NCI-H526 (cell line): Measurements from ENCODE around the gene FOSL1.

Source experiments
- DNase-seq, 2 experiments: peaks; one replicate each; lab custom pipeline; 2025; lab: John Stamatoyannopoulos, UW

The FOSL1 gene

DNA sequence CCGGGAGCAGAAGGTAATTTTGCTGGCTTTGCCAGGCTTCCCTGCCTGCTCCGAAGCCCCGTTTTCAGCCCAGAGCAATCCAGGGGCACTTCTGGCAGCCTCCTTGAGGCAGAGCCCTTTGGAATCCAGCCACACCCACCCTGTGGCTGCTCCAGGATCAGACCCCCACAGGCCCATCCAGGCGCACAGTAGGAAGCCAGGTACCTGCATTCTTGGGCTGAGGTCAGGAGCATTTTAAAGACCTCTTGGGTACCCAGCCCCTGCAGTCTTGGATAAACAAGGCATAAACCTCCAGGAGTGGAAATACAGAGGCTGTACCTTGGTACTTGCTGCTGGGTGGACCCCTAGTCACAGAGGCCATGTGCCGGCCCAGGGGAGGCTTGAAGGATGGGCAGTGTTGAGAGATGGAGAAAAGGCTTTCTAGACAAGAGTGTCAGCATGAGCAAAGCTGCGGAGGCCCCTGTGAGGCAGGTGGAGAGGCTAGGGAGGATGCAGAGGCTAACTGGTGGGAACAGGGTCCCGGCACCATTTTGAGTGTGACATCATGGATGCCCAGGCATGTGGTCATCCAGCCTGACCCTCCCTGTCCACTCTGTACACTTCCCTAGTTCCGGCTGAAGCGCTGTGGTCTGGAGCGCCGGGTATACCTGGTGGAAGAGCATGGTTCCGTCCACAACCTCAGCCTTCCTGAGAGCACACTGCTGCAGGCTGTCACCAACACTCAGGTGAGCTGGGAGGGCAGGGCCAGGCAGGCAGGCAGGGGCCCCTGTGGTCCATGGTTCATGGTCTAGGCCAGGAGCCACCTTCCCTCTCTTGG lies 36.1 kb downstream of the FOSL1 start:
- no peak for DNase-seq

DNA sequence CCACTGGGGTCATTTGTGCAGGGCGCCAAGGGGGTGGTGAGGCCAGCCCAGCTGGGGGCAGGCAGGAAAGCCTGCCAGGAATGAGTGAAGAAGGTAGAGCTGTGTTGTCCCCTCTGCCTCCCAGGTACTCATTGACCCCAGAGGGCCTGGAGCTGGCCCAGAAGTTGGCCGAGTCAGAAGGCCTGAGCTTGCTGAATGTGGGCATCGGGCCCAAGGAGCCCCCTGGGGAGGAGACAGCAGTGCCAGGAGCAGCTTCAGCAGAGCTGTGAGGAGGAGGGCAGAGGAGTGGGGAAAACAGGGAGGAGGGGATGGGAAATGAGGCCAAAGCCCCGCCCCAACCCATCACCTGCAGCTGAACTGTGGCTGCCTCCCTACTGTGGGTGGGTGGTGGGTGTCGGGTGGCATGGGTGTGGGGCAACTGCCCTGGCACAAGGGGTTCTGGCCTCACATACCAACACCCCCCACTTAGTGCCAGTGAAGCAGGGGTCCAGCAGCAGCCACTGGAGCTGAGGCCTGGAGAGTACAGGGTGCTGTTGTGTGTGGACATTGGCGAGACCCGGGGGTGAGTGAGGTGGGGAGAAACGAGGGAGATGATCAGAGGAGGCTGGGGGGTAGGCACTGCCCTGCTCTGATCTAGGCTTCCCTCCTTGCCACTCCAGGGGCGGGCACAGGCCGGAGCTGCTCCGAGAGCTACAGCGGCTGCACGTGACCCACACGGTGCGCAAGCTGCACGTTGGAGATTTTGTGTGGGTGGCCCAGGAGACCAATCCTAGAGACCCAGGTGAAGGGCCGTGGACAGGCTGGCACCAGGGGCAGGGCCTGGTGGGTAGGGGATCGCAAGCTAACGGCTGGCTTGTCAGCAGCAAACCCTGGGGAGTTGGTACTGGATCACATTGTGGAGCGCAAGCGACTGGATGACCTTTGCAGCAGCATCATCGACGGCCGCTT lies 37.0 kb downstream of the FOSL1 start:
- DNase-seq: no peak

DNA sequence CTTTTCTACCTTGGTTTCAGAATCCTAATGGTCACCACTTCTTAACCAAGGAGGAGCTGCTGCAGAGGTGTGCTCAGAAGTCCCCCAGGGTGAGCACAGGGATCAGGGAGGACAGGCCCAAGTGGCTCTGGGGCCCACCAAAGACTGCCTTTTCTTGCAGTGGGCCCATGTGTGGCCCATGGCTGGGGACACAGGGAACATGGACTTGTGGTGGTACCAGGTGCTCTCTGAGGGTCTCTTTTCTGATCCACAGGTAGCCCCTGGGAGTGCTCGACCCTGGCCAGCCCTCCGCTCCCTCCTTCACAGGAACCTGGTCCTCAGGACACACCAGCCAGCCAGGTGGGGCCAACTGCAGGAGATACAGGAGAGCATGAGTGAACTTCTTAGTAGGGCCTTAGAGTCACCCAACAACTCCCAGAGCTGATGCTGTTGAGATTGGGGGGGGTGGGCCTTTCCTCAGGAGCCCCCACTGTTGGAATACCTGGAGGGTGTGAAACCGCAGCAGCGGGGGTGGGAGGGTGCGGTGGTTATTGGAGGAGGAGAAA lies 37.9 kb downstream of the FOSL1 start:
- no peak for DNase-seq

DNA sequence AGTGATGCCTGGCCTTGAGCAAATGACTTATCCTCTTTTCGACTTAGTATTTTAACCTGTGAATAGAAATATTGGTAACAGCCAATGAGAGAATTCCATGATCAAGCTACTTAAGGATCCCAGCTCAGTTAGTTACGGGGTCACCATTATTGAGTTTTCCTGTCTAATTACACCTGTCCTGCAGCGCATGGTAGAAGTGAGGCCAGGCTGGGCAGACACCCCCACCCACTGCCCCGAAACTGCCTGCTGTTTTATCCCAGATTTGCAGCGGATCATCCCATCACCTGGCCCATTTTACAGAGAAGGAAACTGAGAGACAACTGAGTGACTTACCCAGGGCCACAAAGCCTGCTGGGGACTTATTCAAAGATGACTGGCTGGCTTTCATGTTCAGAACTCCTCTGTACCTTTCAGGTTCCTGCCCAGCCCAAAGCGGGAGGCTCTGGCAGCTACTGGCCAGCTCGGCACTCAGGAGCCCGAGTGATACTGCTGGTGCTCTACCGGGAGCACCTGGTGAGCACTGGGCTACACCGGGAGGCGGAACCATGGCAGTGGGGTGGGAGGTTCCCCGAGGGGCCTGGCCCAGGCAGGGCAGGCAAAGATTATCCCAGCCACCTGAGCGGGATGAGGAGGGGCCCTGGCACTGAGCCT lies 38.5 kb downstream of the FOSL1 start:
- DNase-seq: no peak

DNA sequence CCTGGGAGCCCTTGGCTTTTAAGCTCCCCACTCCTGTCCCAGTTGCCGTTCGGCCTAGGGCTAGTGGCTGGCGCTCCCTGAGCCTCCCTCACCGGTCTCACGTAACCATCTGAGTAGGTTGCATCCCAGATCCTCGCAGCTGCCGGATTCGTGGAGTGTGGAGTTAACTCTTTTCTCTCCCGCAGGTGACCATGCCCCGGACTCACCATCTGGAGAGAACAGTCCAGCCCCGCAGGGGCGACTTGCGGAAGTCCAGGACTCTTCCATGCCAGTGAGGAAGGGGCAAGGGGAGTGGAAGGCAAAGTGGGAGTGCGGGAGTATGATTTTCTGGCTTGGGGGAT lies 39.1 kb downstream of the FOSL1 start:
- peak in 1 of 2 experiments; percentile 62 for DNase-seq

DNA sequence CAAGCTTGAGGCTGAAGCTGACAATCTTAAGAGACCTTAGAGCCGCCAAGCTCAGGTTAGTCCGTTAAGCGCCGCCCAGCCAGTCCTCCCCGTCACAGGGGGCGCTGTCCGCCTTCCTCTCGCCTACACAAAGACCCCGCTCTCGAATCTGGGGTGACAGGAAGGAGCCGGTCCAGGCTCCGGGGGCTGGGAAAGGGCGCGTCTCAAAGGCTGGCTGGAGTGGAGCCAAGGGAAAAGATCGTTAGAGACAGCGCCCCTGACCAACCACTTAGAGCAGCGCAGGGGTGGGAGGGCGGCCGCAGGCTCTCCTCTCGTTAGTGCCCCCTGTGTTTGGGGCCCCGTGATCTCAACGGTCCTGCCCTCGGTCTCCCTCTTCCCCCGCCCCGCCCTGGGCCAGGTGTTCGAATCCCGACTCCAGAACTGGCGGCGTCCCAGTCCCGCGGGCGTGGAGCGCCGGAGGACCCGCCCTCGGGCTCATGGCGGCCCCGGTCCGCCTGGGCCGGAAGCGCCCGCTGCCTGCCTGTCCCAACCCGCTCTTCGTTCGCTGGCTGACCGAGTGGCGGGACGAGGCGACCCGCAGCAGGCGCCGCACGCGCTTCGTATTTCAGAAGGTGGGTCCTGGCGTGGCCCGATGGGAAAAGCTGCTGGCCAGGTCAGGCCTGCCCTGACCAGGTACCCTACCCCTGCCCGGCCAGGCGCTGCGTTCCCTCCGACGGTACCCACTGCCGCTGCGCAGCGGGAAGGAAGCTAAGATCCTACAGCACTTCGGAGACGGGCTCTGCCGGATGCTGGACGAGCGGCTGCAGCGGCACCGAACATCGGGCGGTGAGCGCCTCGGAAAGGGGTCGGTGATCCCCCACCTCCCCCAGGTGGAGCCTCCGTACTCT lies 39.7 kb downstream of the FOSL1 start, which contains the start of gene MUS81:
Gene MUS81, plus strand, starts transcription at position 156 of the 887 bp plus-strand sequence. Its CDS starts 321 bp downstream, at position 477.
- DNase-seq: peak; percentile 94 to 98

DNA sequence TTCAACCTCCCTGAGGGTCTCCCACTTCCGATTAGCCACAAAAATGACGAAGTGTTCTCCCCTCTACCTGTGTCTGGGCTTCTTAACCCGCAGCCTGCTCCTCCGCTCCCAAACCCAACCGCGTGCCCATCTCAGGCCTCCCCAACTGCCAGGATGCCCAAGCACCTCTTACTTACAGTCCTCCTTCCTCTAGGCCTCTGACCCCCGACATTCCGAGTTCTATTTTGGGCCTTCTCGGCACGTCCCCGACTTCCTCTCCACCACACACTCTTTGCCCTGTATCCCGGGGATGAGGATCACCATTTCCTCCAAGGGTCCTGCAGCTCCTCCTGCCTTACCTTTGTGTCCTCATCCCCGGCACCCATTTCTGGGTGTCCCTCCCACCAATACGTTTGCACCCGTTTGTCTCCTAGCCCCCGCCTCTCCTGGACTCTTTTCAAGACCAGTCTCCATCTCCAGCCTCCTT lies 40.3 kb downstream of the FOSL1 start:
- DNase-seq: no peak

DNA sequence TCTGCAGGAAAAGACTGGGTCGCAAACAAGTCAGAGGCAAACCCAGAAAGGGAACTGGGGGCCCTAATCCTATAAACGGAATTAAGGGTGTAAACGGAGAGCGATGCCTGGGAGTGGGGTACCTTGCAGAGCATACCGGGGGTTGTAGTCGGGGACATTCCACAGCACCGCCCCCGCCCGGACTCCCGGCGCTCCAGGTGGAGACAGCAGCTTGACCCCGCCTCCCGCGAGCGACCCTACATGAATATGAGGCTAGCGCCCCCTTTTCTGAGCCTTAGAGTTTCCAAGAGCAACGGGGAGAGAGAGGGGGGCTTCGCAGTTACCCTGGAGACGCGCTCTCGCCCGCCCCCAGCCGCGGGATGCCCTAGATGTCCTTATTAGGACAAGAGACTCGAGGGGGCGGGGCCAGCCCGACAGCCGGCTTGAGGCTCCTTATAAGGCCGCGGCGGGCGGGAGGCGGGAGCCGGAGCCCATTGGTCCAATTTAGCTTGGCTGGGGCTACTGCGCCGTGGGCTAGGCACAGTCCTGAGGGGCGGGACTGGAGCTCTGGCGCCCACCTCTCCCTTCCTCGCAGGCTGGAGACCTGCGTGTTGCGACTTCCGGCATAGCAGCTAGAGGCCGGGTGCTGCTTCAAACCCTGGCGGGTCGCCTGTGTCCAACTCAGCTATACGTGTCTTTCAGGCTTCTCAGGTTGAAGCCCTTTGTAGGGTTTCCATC lies 40.9 kb downstream of the FOSL1 start:
- DNase-seq: peak; percentile 97 to 100

DNA sequence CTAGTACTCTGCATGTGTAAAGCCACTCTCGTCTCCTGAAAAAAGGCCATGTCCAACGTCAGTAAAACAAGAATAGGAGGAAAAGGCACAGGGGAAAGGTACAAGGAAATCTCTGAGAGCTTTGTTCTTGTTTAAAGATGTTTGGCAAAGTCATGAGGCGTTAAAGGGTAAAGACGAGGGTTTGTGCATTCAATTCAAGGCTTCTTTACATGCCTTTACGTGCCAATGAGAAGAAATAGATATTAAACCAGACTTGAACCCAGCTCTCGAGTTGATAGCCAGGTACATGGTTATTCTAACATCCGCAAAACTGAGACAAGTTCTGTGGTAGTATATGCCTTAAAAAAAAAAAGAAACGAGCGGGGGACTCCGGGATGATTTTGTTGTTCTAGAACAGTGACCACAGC lies 41.5 kb downstream of the FOSL1 start:
- peak in 1 of 2 experiments; percentile 70 for DNase-seq

DNA sequence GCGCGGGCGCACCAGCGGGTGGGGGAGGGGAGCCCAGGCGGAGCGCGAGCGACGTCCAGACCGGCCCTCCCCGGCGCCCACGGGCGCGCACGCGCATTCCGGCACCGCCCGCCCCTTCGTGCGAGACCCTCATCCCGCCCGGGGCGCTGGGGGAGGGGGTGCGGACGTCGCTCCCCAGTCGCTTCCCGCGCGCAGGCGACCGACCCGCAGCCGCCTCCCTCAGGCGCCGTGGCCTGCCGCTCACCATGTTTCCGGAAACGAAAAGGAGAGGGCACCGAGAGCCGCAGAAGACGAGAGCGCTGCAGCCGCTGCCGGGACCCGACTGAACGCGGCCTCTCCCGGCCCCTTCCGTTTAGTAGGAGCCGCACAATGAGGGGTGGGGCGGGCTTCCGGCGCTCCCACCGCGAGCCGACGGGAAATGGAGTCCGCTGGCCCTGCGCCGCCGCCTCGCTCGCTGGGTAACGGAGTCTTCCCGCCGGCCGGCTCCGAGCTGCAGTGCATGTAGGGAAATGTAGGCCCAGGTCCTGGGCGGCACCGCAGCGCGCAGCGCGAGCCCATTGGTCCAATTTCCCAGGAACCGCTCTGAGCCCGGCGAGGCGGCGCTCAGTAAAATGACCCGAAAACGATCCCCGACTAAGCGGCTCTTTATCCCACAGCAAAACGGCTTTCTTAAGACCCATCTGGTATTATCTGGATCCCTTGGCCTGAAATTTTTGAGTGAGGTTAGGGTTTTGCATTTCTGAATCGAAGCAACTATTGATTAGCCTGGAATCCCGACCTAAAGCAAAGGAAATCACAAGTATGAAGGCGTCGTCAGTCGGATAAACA lies 42.1 kb downstream of the FOSL1 start, which contains the start of gene CFL1:
Gene CFL1, minus strand, starts transcription at position 328 of the 828 bp plus-strand sequence. Its CDS starts 81 bp downstream, at position 247.
- peak; percentile 95 to 99 for DNase-seq

DNA sequence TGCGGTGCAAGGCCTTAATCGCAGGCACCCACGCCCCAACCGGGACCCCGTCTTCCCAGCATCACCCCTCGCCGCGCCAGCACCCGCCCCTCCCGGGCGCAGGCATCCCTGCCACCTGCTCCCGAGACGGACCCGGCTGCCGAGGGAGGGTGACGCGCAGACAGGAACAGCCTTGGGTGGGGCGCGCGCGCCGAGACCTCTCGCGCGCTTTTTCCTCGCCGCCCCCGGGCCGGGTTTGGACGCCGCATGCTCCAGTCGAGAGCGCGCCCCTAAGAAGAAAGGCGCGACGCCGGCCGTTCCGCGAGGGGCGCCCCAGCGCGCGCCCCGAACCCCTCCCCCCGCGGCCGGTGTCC lies 42.7 kb downstream of the FOSL1 start:
- no peak for DNase-seq

DNA sequence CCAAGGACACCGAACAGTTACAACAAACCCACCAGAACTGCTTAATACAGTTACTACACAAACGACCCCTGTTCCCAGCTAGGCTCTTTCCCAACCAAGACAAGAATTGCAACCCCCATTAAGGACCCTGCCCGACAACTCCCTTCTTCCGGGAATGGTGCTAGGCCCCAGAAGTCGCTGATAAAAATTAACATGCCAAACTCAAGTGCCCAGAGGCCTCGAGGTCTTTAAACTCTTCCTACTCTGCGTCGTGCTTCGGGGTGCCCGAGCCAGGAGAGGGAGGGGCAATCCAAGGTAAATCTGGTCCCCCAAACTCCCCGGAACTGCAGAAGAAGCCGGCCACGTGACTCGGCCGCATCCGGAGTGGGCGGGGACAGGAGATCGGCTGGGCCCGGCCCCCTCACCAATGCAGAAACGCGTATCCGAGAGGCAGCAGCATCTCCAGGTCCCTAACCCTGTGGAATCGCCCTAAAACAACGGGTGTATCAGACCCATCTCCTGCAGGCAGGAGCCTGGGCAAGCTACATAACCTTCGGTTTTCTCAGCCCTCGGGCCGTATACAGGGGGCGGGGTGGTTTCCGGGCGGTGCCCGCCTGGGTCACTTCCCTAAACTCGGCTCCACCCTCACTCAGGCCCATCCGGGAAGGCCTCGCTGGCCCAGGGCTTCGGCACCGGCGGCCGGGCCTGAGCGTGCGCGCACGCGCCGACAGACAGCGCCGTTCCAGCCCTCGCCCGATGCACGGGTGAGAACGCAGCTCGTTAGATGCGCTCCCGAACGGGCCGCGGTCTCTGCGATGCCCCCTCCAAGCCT lies 43.3 kb downstream of the FOSL1 start:
- DNase-seq: peak; percentile 34 to 84

DNA sequence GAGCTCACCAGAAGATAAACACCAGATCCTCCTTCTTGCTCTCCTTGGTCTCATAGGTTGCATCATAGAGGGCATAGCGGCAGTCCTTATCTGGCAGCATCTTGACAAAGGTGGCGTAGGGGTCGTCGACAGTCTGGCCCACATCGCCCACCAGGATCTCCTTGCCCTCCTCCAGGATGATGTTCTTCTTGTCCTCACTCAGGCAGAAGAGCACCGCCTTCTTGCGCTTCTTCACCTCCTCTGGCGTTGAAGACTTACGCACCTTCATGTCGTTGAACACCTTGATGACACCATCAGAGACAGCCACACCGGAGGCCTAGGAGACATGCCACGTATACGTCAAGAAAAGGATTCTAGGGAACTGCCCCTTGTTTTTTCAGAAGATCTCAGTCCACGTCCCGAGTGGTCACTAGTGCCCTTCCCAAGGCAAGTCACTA lies 44.2 kb downstream of the FOSL1 start:
- DNase-seq: no peak

DNA sequence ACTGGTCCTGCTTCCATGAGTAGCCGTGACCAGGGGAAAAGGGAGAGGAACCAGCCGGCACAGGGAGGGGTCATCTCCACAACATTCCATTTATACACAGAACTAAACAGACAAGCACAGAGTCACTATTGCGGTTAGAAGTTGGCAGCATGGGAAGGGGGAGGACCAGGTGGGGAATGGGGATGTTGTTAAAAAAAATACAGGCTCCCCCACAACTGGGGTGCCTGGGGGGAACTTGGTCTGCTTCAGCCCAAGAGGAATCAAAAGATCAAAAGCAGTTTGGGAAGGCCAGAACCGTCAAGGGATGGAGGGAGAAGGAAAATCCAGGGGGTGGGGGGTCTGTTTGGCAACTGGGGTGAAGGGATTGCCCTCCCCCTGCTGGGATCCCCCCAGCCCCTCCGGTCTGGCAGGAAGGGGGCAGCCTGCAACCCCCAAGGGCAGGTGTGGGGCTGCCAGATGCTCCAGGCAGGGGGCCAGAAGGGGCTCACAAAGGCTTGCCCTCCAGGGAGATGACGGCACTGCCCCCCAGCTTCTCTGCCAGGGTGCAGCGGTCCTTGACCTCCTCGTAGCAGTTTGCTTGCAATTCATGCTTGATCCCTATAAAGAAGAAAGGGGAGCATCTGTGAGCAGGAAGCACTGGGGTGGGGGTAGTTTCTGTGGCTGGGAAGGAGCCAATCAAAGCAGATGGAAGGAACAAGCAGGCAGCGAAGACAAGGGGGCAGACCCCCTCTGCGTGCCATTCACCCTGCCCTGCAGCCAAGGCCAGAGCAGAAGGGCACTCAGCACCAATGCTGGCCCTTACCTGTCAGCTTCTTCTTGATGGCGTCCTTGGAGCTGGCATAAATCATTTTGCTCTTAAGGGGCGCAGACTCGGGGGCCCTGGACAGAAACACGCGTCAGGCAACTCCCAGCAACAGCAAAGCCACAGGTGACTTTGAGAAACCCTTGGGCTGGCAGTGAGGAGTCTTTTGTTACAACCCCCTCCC lies 45.0 kb downstream of the FOSL1 start:
- no peak for DNase-seq

DNA sequence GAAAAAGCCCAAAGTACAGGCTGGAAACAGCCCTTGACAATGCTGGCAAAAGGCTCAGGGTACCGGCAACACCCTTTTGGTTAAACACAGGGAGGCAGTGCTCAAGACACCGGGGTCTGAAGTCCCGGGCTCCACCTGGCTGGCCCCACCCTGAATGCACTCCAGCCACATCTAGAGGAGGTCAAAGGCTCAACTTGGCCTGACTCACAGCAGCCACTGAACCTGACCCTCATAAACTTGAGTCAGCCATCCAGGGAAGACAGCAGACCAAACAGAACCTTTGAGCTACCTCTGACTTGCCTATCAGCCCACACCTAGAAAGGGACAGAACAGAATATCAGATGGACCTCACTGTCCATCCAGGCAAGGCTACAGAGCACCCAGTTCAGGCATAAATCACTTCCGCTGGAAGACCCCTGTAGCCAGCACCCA lies 46.0 kb downstream of the FOSL1 start:
- DNase-seq: no peak

DNA sequence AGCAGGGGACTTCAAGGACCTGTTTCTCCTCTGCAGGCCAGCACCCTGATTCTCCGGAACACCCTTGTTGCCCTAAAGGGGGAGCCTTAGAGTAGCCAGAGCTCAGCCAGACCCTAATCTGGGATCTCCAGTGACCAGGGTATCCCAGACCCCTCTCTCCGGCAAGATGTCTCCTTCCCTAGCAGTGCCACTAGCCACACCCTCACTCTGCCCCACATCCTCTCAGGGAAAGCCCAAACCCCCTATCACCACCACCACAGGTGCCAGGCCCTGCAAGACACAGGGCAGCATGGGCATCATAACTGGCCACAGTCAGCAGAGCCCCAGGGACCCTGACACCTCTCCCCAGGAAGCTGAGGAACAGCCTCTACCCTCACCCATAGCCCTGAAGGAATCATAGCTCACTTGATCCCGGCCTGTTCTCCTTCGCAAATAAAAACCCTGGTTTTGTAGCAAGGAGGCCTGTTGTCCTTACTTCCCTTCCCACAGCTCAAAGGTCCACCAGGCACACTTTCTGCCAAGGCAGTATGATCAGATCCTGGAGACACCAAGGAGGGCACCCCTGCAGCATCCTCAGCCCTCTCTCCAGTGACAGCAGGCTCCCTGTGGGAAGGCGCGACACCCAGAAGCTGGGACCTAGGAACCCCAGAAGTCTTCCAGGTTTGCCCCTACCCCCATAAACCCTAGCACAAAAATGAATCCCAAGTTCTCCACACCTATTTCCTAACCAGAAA lies 46.8 kb downstream of the FOSL1 start:
- DNase-seq: no peak
